HG03575 (cell line): ENCODE results near the gene EPHA8.

Source experiments
- ATAC-seq: cut with Tn5 transposase; IDR thresholded peaks from one replicate; pipeline ENCODE4 v1.9.1; 2021; ENCODE audit not compliant: unreplicated experiment, insufficient number of reproducible peaks, low FRiP score; ENCODE audit errors: extremely low read depth

Gene EPHA8

DNA sequence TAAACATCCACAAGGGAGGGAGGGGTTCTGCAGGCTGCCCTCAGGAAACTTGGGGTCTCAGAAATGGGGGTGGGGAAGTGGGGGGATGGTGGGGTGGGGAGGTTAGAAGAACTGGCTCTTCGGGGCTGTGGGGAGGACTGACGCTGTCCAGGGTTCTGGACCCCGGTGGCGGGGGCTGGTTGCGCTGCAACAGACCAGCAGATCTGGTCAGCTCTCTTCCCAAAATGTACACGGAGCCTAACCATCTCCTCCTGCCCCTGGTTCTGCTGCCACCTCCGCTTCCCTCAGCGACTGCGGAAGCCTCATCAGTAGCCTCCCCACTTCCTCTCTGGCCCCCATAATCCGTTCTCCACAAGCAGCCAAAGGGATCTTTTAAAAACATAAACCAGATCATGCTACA is 43.9 kb downstream of the EPHA8 start:
- ATAC-seq: no peak

GRCh38 chr1:22608361-22608760 is 45.1 kb downstream of the EPHA8 start:
- no peak for ATAC-seq

DNA sequence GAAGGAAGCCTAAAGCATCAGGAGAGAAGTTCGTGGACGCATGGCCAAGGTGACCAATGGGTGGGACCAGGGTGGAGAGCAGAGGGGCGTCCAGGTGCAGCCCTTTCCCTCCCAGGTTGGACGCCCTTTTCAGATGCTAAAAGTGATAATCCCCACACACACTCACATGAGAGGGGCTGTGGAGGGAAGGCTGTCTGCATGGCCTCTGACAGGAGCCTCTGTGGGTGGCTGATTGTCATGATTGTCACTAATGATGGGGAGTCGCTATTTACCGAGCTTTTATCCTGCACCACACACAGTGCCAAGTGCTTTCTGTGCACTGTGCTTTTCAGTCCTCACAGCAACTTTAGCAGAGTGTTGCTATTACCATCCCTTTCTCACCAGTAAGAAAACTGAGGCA is 46.0 kb downstream of the EPHA8 start:
- ATAC-seq: no peak

DNA sequence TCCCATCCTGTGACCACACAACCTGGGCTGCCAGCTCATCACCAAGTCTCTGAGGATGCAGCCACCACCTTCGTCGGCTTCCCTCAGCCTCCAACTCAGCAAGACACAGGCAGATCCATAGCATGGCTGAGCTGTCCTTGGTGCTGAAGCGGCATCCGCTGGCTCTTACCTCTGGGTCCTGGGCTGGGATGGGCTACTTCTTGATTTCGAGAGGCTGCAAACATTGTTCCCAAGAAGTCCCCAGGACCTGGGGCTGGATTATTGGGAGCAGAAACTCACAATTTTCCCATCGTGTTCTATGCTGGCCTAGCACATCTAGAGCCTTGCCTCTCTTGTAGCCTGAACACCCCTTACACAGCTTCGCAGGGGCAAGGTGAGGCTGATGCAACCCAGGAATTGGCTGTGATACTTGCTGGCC is 48.2 kb downstream of the EPHA8 start:
- ATAC-seq: no peak

DNA sequence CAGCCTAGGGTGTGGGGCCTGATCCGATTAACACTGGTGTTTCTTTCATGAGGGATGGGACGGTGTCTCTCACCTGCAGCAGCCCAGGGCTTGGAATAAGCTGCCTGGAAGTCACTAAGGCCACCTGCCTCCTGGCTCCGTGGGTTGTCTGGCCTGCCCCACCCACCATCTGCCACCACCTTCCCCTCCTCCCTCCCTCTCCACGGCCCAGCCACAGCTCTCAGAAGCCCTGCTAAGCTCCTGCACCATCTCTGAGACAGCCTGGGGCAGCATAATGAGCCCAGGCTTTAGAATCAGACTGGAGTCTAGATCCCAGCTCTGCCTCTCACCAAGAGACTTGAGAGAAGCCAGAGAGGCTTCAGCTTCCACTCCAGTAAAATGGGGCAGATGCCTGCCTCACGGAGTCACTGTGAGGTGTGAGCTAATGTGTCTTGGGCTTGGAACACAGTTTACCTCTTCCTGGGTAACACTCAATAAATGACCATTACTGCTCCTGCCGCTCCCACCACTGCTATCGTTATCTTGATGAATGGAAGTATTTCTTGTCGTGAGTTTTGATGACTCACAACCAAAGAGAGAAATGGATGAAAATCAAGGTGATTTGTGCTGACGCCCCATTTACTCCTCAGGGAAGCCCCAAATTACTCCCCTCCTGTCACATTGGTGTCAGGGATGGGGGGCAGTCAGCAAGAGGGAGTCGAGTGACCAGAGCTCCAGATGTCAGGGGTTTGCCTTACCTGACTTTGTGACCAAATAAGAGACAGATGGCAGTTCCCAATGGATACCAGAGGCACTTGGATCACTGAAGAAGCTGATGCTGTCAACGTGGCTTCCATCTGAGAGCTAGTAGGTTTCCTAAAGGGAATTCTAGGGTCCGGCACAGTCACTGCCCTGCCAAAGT is 49.6 kb downstream of the EPHA8 start:
- ATAC-seq: no peak

DNA sequence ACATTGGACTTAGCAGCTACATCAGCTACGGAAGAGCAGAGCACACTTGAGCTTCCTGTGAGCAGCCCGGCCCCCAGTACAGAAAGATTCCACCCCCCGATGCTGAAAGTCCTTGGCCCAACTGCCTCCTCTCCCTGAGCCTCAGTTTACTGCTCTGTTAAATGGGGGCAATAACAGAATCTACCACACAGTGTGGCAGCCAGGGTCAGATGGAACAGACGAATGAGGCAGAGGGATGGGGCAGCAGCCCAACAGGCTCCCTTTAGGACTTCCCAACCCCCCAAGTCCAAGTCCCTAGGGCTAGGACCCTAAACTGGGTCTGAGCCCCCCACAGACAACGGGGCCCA is 50.3 kb downstream of the EPHA8 start:
- ATAC-seq: no peak

DNA sequence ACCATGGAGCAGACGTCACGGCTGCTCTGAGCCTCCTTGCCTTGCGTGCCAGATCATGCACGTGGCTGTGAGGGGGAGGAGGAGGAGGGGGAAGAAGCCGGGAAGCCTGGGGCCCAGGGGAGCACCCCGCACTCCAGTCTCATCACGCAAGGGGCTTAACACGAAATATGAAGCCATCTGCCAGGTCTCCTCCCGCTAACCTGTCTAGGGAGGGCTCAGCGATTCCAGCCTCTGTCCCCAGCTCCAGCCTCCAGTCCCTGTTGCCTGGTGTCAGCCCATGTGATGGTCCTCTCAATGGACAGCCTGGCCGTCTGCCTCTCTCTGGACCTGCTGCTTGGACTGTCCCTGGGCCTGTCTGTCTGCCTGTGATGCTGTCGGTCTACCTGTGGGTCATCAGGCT is 50.7 kb downstream of the EPHA8 start:
- ATAC-seq: no peak

GRCh38 chr1:22615886-22616285 is 52.6 kb downstream of the EPHA8 start:
- ATAC-seq: no peak

DNA sequence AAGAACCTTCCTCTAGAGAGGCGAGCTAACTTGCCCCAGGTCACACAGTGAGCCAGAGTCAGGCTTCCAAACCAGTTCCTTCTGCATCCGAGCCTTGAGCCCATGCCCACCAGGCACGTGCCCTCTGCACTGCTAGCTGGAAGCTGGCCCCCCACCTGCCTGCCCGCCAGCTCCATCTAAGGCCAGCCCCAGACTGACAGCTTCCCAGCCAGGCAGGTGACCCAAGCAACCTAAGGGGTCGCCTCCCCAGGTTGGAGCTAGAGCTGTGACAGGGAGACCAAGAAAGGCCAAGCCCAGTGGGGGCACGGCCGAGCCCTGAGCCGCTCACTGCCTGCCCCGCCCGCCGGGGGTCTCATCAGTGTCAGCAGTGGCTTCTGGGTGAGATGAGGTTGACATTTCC is 53.3 kb downstream of the EPHA8 start:
- ATAC-seq: no peak

DNA sequence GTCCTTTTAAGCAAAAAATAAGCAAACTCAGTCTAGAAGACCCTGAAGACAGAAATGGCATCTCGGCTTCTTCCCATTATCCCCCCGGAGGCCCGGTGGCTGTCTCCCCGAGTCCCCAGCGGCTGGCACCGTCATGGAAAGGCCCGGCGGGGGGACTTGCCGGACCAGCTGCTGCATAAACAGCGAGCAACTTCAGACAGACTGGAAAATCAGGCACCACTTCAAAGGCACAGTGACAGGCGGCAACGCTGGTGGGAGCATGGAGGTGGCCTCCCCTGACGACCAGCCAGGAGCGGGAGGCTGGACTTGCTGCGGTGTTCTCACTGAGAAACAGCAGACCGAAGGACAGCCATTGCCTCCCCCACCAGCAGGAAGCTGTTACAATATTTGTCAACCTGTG is 54.8 kb downstream of the EPHA8 start:
- no peak for ATAC-seq

- no peak for ATAC-seq
Observed at GRCh38 chr1:22619252-22619651, 56.0 kb downstream of the EPHA8 start.

GRCh38 chr1:22619798-22620197 is 56.5 kb downstream of the EPHA8 start:
- ATAC-seq: no peak

GRCh38 chr1:22621761-22622160 is 58.5 kb downstream of the EPHA8 start:
- no peak for ATAC-seq

- no peak for ATAC-seq
Observed at GRCh38 chr1:22625262-22625925, 62.1 kb downstream of the EPHA8 start.

GRCh38 chr1:22626237-22627157 is 63.2 kb downstream of the EPHA8 start:
- no peak for ATAC-seq

GRCh38 chr1:22627331-22627730 is 64.0 kb downstream of the EPHA8 start:
- ATAC-seq: no peak

GRCh38 chr1:22628698-22629444 is 65.6 kb downstream of the EPHA8 start:
- no peak for ATAC-seq

GRCh38 chr1:22629886-22630285 is 66.6 kb downstream of the EPHA8 start:
- ATAC-seq: no peak
